ENCODE data around the gene APOL6. TPM values are rescaled to one million over a fixed set of nuclear protein-coding genes. Genes with fewer than 3 reads are reported as not detected.

Gene APOL6
- total and polyA plus RNA-seq, 4 donors: 9.6 to 34.1 (median 22.4) TPM

GRCh38 chr22:35625763-35626432 is 22.3 kb upstream of the APOL6 start:
- Histone ChIP-seq H3K36me3 (ENCODE audit: control insufficient read depth in 4 of 4, insufficient read depth in 4 of 4, low read length in 4 of 4) (no peaks in the 10 kb centered on the region), H3K27ac (ENCODE audit: low read depth in 1 of 2, low read length in 1 of 2) (no peak overlapping the region), H3K4me1 (ENCODE audit: control insufficient read depth in 5 of 5, insufficient read depth in 5 of 5, low read length in 5 of 5) (peaks cover 0 to 14% (median 0%) of the 10 kb centered on the region in 5 donors), H3K9ac (ENCODE audit: insufficient read depth in 1 of 2, low read length in 2 of 2) (no peak overlapping the region), H3K9me3 (ENCODE audit: control insufficient read depth in 4 of 4, insufficient read depth in 3 of 4, low read length in 3 of 4) (no peaks in the 10 kb centered on the region), H3K27me3 (ENCODE audit: control insufficient read depth in 3 of 3, insufficient read depth in 3 of 3, low read length in 2 of 3) (no peaks in the 10 kb centered on the region), H3K4me3 (no peak overlapping the region)
- no peak for ATAC-seq (ENCODE audit: insufficient read depth, low FRiP score)
- 76 to 82% methylated on average over 10 of the region's 10 CpGs for whole genome bisulfite sequencing, 2 donors
- no peak for DNase-seq
- no peak for TF ChIP-seq CTCF (IDR thresholded peaks at IDR 0.05; ENCODE audit: control extremely low read depth, extremely low read depth)

- peak; percentile 78 for TF ChIP-seq CTCF (IDR thresholded peaks at IDR 0.05; ENCODE audit: control extremely low read depth, extremely low read depth)
- Histone ChIP-seq H3K9me3 (ENCODE audit: control insufficient read depth in 4 of 4, insufficient read depth in 3 of 4, low read length in 3 of 4) (no peaks in the 10 kb centered on the region), H3K9ac (ENCODE audit: insufficient read depth in 1 of 2, low read length in 2 of 2) (peak overlapping the region; percentile 26 to 89), H3K27ac (ENCODE audit: low read depth in 1 of 2, low read length in 1 of 2) (peak overlapping the region; percentile 7 to 98), H3K36me3 (ENCODE audit: control insufficient read depth in 4 of 4, insufficient read depth in 4 of 4, low read length in 4 of 4) (no peaks in the 10 kb centered on the region), H3K4me3 (peak overlapping the region; percentile 39), H3K27me3 (ENCODE audit: control insufficient read depth in 3 of 3, insufficient read depth in 3 of 3, low read length in 2 of 3) (no peaks in the 10 kb centered on the region), H3K4me1 (ENCODE audit: control insufficient read depth in 5 of 5, insufficient read depth in 5 of 5, low read length in 5 of 5) (peaks cover 0 to 11% (median 0%) of the 10 kb centered on the region in 5 donors)
- WGBS, 2 donors: 1 to 2% methylated on average over 21 of the region's 21 CpGs
- ATAC-seq (ENCODE audit: insufficient read depth, low FRiP score): peak; percentile 71
- peak; percentile 84 to 91 (median 86) for DNase-seq
These were observed 20.8 kb upstream of the APOL6 start for GRCh38 chr22:35627267-35628041.

- peak overlapping the region in 1 of 2 donors; percentile 65 for H3K27ac ChIP-seq (ENCODE audit: low read depth in 1 of 2, low read length in 1 of 2)
- no peak for DNase-seq
- H3K9me3 ChIP-seq (ENCODE audit: control insufficient read depth in 4 of 4, insufficient read depth in 3 of 4, low read length in 3 of 4): no peaks in the 10 kb centered on the region
- no peaks in the 10 kb centered on the region for H3K27me3 ChIP-seq (ENCODE audit: control insufficient read depth in 3 of 3, insufficient read depth in 3 of 3, low read length in 2 of 3)
- no peak overlapping the region for H3K9ac ChIP-seq (ENCODE audit: insufficient read depth in 1 of 2, low read length in 2 of 2)
- no peak for TF ChIP-seq CTCF (IDR thresholded peaks at IDR 0.05; ENCODE audit: control extremely low read depth, extremely low read depth)
- no peak for ATAC-seq (ENCODE audit: insufficient read depth, low FRiP score)
- H3K4me3 ChIP-seq: no peak overlapping the region
- no peaks in the 10 kb centered on the region for H3K36me3 ChIP-seq (ENCODE audit: control insufficient read depth in 4 of 4, insufficient read depth in 4 of 4, low read length in 4 of 4)
- peaks cover 0 to 10% (median 0%) of the 10 kb centered on the region in 5 donors for H3K4me1 ChIP-seq (ENCODE audit: control insufficient read depth in 5 of 5, insufficient read depth in 5 of 5, low read length in 5 of 5)
- 87 to 93% methylated on average over 3 of the region's 3 CpGs for WGBS, 2 donors
These were observed 19.5 kb upstream of the APOL6 start for GRCh38 chr22:35628732-35629131.

Data from lung (tissue), 12 donors.